ENCODE results near the gene PTH.

- TF ChIP-seq GATA2 (IDR thresholded peaks at IDR 0.05; ENCODE audit: low read depth, low read length), result no peak
- no peak for TF ChIP-seq GATA3 (IDR thresholded peaks at IDR 0.05; ENCODE audit: low read depth, low read length)
Measured at GRCh38 chr11:13538044-13538443, 42.2 kb upstream of the PTH start.

All from SH-SY5Y (cell line).